Transverse colon (tissue), 3 donors: Measurements from ENCODE around the gene NOM1.

Source experiments
- CTCF ChIP-seq, 5 experiments: fragments of 200-600 bp in 3 of 5; fragments of 450-650 bp in 2 of 5; sonication (generic) in 3 of 5; IDR thresholded peaks; 1 replicate in 2 of 5; 2 replicates in 3 of 5; pipeline ENCODE4 v1.5.1; 2016 to 2017; ENCODE audit warnings: antibody characterized with exemption in 5 of 5, inconsistent platforms in 3 of 5, mild to moderate bottlenecking in 2 of 5, moderate library complexity in 1 of 5
- EP300 ChIP-seq: sonication (generic); formaldehyde crosslinking; IDR thresholded peaks from one replicate; pipeline ENCODE4 v1.6.1; 2017; ENCODE audit warnings: antibody characterized with exemption, low read depth
- POLR2A ChIP-seq: fragments of 450-650 bp; IDR thresholded peaks from one replicate; pipeline ENCODE4 v1.6.1; 2016; ENCODE audit warnings: antibody characterized with exemption, mild to moderate bottlenecking, moderate library complexity

GRCh38 chr7:157013602-157014549 lies 64.4 kb downstream of the NOM1 start:
- TF ChIP-seq CTCF (IDR thresholded peaks at IDR 0.05) (no peak), POLR2A (no peak), EP300 (no peak)
